ENCODE data around the gene LPP.

The LPP gene

DNA sequence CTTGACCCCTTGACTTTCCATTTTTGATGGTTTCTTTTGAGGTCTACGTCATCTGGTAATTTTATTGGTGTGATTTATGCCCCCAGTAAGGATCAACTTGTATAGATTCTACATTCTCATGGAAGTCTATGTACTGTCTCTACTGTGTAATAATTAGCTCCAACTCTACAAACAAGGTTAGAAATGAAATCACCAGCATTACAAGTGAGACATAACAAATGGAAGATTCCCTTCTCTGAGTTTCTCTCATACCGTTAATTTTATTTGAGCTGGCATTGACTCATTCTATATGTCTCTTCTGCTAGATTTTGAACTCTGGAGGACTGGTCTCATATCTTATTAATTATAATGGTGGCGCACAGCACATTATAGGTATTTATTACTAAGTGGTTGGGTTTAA is 138.9 kb downstream of the LPP start:
- Histone ChIP-seq H3K79me2 (ENCODE audit: low read length) (no peaks in the 10 kb centered on the region), H3K9ac (ENCODE audit: low read length) (no peak overlapping the region), H3K9me3 (replicated peaks; ENCODE audit: insufficient read depth, low read length) (no peaks in the 10 kb centered on the region), H3K27me3 (replicated peaks; ENCODE audit: insufficient read depth, low read length) (no peaks in the 10 kb centered on the region), H3K4me1 (ENCODE audit: low read length) (no peaks in the 10 kb centered on the region), H3K36me3 (replicated peaks; ENCODE audit: insufficient read depth, low read length) (no peaks in the 10 kb centered on the region), H3K4me3 (ENCODE audit: low read length) (no peak overlapping the region), H3K4me2 (ENCODE audit: low read depth, low read length) (no peak overlapping the region), H4K20me1 (ENCODE audit: insufficient read depth, low read length) (no peaks in the 10 kb centered on the region), H3F3A (ENCODE audit: insufficient read depth, low read length) (no peaks in the 10 kb centered on the region), H3K27ac (ENCODE audit: low read length) (no peak overlapping the region), H3K9me2 (replicated peaks; ENCODE audit: insufficient read depth, low read length) (no peaks in the 10 kb centered on the region), H2AFZ (ENCODE audit: low read length) (no peak overlapping the region)
- TF ChIP-seq EZH2phosphoT487 (IDR thresholded peaks at IDR 0.05; ENCODE audit: low read length) (no peak), EZH2 (optimal IDR thresholded peaks at IDR 0.05; ENCODE audit: low read depth, low read length) (no peak)
- TF ChIP-seq, protein P1, sequence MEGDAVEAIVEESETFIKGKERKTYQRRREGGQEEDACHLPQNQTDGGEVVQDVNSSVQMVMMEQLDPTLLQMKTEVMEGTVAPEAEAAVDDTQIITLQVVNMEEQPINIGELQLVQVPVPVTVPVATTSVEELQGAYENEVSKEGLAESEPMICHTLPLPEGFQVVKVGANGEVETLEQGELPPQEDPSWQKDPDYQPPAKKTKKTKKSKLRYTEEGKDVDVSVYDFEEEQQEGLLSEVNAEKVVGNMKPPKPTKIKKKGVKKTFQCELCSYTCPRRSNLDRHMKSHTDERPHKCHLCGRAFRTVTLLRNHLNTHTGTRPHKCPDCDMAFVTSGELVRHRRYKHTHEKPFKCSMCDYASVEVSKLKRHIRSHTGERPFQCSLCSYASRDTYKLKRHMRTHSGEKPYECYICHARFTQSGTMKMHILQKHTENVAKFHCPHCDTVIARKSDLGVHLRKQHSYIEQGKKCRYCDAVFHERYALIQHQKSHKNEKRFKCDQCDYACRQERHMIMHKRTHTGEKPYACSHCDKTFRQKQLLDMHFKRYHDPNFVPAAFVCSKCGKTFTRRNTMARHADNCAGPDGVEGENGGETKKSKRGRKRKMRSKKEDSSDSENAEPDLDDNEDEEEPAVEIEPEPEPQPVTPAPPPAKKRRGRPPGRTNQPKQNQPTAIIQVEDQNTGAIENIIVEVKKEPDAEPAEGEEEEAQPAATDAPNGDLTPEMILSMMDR (IDR thresholded peaks at IDR 0.05; ENCODE audit: low read length): no peak
- no peak for DNase-seq

DNA sequence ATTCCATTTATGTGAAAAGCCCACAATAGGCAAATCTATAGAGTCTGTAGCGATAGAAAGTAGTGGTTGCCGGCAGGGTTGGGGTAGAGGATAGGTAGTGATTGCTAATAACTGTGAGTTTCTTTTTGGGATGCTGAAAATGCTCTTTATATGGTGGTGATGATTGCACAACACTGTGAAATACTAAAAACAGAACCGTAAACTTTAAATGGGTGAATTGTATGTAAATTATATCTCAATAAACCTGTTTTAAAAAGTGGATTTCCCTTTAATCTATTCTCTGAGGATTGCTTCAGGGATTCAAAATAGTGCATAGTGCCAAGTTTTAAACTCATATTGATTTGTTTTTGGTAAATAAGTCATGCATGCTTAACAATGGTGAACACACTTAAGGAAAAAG is 140.2 kb downstream of the LPP start:
- Histone ChIP-seq H3F3A (ENCODE audit: insufficient read depth, low read length) (no peaks in the 10 kb centered on the region), H3K9me2 (replicated peaks; ENCODE audit: insufficient read depth, low read length) (no peaks in the 10 kb centered on the region), H3K9me3 (replicated peaks; ENCODE audit: insufficient read depth, low read length) (no peaks in the 10 kb centered on the region), H2AFZ (ENCODE audit: low read length) (no peak overlapping the region), H3K4me3 (ENCODE audit: low read length) (no peak overlapping the region), H3K79me2 (ENCODE audit: low read length) (no peaks in the 10 kb centered on the region), H3K4me2 (ENCODE audit: low read depth, low read length) (no peak overlapping the region), H3K4me1 (ENCODE audit: low read length) (no peaks in the 10 kb centered on the region), H3K9ac (ENCODE audit: low read length) (no peak overlapping the region), H3K36me3 (replicated peaks; ENCODE audit: insufficient read depth, low read length) (no peaks in the 10 kb centered on the region), H3K27me3 (replicated peaks; ENCODE audit: insufficient read depth, low read length) (no peaks in the 10 kb centered on the region), H3K27ac (ENCODE audit: low read length) (no peak overlapping the region), H4K20me1 (ENCODE audit: insufficient read depth, low read length) (no peaks in the 10 kb centered on the region)
- no peak for DNase-seq
- TF ChIP-seq, protein P1 (IDR thresholded peaks at IDR 0.05; ENCODE audit: low read length): no peak
- TF ChIP-seq EZH2phosphoT487 (IDR thresholded peaks at IDR 0.05; ENCODE audit: low read length): no peak
- TF ChIP-seq EZH2 (optimal IDR thresholded peaks at IDR 0.05; ENCODE audit: low read depth, low read length): no peak

DNA sequence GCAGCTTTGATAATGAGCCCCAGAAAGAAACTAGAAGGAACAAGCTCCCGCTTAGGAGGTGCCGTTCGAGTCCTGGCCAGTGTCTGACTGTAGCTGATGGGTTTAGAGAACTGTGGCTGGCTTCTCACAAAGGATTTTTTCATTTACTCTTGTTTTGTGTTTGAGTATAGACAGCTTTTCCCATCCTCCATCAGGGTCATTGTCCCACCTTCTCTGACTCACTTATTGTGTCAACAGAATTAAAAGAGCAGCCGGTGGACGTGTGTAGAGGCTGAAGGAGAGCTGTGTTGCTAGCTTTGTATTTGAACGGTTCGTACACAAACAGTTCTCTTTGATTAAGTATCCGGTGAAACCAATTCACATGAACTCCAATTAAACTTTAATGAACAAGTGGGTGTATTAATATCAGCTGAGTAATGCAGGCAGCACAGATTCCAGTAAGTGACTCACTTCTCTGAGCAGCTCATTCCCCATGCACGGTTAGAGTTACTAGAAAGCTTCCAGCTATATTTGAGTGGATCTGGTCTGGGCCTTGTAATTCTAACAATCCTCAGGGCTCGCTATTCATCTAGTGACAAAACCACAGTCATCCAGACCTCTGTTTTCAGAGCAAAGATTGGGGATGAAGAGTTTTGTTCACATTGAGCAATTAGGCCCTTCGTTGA is 141.0 kb downstream of the LPP start:
- Histone ChIP-seq H3K9me2 (replicated peaks; ENCODE audit: insufficient read depth, low read length) (no peaks in the 10 kb centered on the region), H3K4me2 (ENCODE audit: low read depth, low read length) (no peak overlapping the region), H3F3A (ENCODE audit: insufficient read depth, low read length) (no peaks in the 10 kb centered on the region), H3K79me2 (ENCODE audit: low read length) (no peaks in the 10 kb centered on the region), H3K4me3 (ENCODE audit: low read length) (no peak overlapping the region), H3K4me1 (ENCODE audit: low read length) (no peaks in the 10 kb centered on the region), H3K36me3 (replicated peaks; ENCODE audit: insufficient read depth, low read length) (no peaks in the 10 kb centered on the region), H3K9ac (ENCODE audit: low read length) (no peak overlapping the region), H3K9me3 (replicated peaks; ENCODE audit: insufficient read depth, low read length) (no peaks in the 10 kb centered on the region), H3K27me3 (replicated peaks; ENCODE audit: insufficient read depth, low read length) (no peaks in the 10 kb centered on the region), H2AFZ (ENCODE audit: low read length) (no peak overlapping the region), H3K27ac (ENCODE audit: low read length) (no peak overlapping the region), H4K20me1 (ENCODE audit: insufficient read depth, low read length) (no peaks in the 10 kb centered on the region)
- TF ChIP-seq EZH2 (optimal IDR thresholded peaks at IDR 0.05; ENCODE audit: low read depth, low read length): no peak
- no peak for DNase-seq

DNA sequence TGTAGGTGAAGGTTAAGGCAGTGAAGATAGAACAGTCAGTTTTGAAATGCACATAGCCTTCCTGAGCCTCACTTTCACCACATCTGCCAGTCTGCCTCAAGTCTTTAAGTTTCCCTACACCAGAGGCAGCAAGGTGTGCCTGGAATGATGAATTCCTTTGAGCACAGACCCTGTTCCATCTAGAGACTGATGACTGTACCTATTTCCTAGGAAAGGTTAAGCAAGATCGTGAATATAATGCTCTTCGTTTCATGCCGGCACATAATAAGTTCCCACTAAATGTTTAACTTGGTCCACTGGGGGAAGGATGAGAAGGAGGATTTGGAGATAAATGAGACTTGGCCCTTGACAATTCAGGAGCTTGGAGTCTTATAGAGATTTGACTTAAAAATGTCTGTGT is 141.9 kb downstream of the LPP start:
- no peak for DNase-seq
- Histone ChIP-seq H3K9ac (ENCODE audit: low read length) (no peak overlapping the region), H3K9me2 (replicated peaks; ENCODE audit: insufficient read depth, low read length) (no peaks in the 10 kb centered on the region), H2AFZ (ENCODE audit: low read length) (no peak overlapping the region), H3K79me2 (ENCODE audit: low read length) (no peaks in the 10 kb centered on the region), H3K4me1 (ENCODE audit: low read length) (no peaks in the 10 kb centered on the region), H4K20me1 (ENCODE audit: insufficient read depth, low read length) (no peaks in the 10 kb centered on the region), H3K4me3 (ENCODE audit: low read length) (no peak overlapping the region), H3K27ac (ENCODE audit: low read length) (no peak overlapping the region), H3K36me3 (replicated peaks; ENCODE audit: insufficient read depth, low read length) (no peaks in the 10 kb centered on the region), H3F3A (ENCODE audit: insufficient read depth, low read length) (no peaks in the 10 kb centered on the region), H3K27me3 (replicated peaks; ENCODE audit: insufficient read depth, low read length) (no peaks in the 10 kb centered on the region), H3K4me2 (ENCODE audit: low read depth, low read length) (no peak overlapping the region), H3K9me3 (replicated peaks; ENCODE audit: insufficient read depth, low read length) (no peaks in the 10 kb centered on the region)
- TF ChIP-seq EZH2phosphoT487 (IDR thresholded peaks at IDR 0.05; ENCODE audit: low read length) (no peak), EZH2 (optimal IDR thresholded peaks at IDR 0.05; ENCODE audit: low read depth, low read length) (no peak)
- TF ChIP-seq, protein P1 (IDR thresholded peaks at IDR 0.05; ENCODE audit: low read length): no peak

Data from MM.1S (cell line).